A673 (cell line): ENCODE measurements around the gene SCN4B. TPM values are rescaled to one million over a fixed set of nuclear protein-coding genes. Genes with fewer than 3 reads are reported as not detected.

Experiments
- BruUV-seq: library from RNA; stranded (reverse); fragments of 400-500 nt; replicated peaks from 2 replicates; lab custom pipeline; 2021; lab: Mats Ljungman, UMichigan
- CTCF ChIA-PET: fragments of 300-600 bp; sonication (Branson Sonifier 250); formaldehyde crosslinking; loops from one replicate; lab custom pipeline; 2022; ENCODE audit warnings: antibody characterized with exemption; lab: Charles Lee
- POLR2A ChIA-PET: fragments of 300-600 bp; sonication (Branson Sonifier 250); formaldehyde crosslinking; loops from one replicate; lab custom pipeline; 2022; ENCODE audit warnings: antibody characterized with exemption; ENCODE audit not compliant: low non-redundant PET; lab: Charles Lee
- DNase-seq: peaks from one replicate; pipeline ENCODE4 v3.0.0-alpha.2; 2015; ENCODE audit warnings: low spot score
- H3K27ac ChIP-seq: fragments of 200-600 bp; sonication (generic); 2 replicates; pipeline ENCODE4 v1.5.1; 2016; ENCODE audit warnings: mixed run types, low read depth, mild to moderate bottlenecking, mixed read lengths, antibody characterized with exemption, low read length; ENCODE audit not compliant: poor library complexity, severe bottlenecking
- H3K27me3 ChIP-seq: fragments of 200-600 bp; sonication (generic); replicated peaks from 2 replicates; pipeline ENCODE4 v1.6.1; 2017; ENCODE audit warnings: mixed run types, low read depth, mild to moderate bottlenecking, mixed read lengths, antibody characterized with exemption, low read length; ENCODE audit not compliant: insufficient read depth, poor library complexity
- H3K36me3 ChIP-seq: fragments of 200-600 bp; sonication (generic); 2 replicates; pipeline ENCODE4 v1.6.1; 2016; ENCODE audit warnings: mixed run types, mild to moderate bottlenecking, mixed read lengths, antibody characterized with exemption, low read length; ENCODE audit not compliant: insufficient read depth, poor library complexity, severe bottlenecking
- H3K4me1 ChIP-seq: fragments of 200-600 bp; sonication (generic); 2 replicates; pipeline ENCODE4 v1.6.1; 2017; ENCODE audit warnings: mixed run types, mild to moderate bottlenecking, mixed read lengths, antibody characterized with exemption, low read length; ENCODE audit not compliant: insufficient read depth, poor library complexity, severe bottlenecking
- H3K4me3 ChIP-seq: fragments of 200-600 bp; sonication (generic); 2 replicates; pipeline ENCODE4 v1.5.1; 2016; ENCODE audit warnings: low read depth, mixed run types, mild to moderate bottlenecking, mixed read lengths, low read length; ENCODE audit not compliant: poor library complexity, severe bottlenecking
- H3K9me3 ChIP-seq: fragments of 200-600 bp; sonication (generic); 2 replicates; pipeline ENCODE4 v1.6.1; 2016; ENCODE audit warnings: mixed run types, low read depth, mild to moderate bottlenecking, mixed read lengths, antibody characterized with exemption, low read length; ENCODE audit not compliant: poor library complexity, severe bottlenecking
- EZH2 ChIP-seq: fragments of 200-600 bp; sonication (generic); IDR thresholded peaks from 2 replicates; pipeline ENCODE4 v1.6.1; 2017; ENCODE audit warnings: borderline replicate concordance, low read depth, mild to moderate bottlenecking, mixed read lengths, antibody characterized with exemption, low read length; ENCODE audit not compliant: poor library complexity, severe bottlenecking
- intact Hi-C: fragments of 100-400 bp; cut with micrococcal nuclease; formaldehyde crosslinking; loops from one replicate; pipeline ENCODE4 v1.10.0; 2022; ENCODE audit not compliant: unreplicated experiment
- total RNA-seq: library from RNA; stranded (reverse); gene quantifications from 2 replicates; pipeline ENCODE4 v1.2.3, GENCODE V29; 2021
- TF ChIP-seq, protein P1 (sequence below): fragments of 300-800, 200-600 bp; sonication (generic); conservative IDR thresholded peaks from 2 replicates; pipeline ENCODE4 v1.5.1; 2017; ENCODE audit warnings: low read depth, mild to moderate bottlenecking, antibody characterized with exemption, low read length, moderate library complexity, mixed read lengths

SCN4B gene
- total RNA-seq, 1 experiment from 2014 or later, result 1.8 TPM

DNA sequence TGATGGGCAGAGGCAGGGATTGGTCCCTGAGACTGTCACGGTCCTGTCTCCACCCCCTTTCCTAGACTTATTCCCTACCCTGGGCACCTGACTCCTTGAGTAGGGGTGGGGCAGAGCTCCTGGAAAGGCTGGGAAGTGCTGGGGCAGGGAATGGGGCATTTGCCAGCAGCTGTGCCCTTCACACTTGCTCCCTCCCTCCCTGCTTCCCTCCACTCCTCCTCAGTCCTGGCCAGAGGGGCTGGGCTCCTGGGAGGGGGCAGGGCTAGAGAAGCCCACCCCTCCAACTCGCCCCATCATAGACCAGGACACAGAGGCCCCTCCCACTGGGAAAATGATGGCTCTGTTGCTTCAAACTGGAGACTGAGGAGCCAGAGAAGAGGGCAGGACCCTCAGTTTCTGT is 12.3 kb upstream of the SCN4B start:
- ChIA-PET CTCF (no interaction called here), POLR2A (interaction anchor here (0.5 kb wide), 1 partner anchor 465 kb away, joined by 5 read pairs; no protein-coding TSS in a partner anchor)
- Histone ChIP-seq H3K36me3 (no peaks in the 10 kb centered on the region), H3K4me1 (no peaks in the 10 kb centered on the region), H3K27ac (no peak overlapping the region), H3K9me3 (no peaks in the 10 kb centered on the region), H3K27me3 (peaks cover 3% of the 10 kb centered on the region), H3K4me3 (no peak overlapping the region)
- TF ChIP-seq EZH2, result no peak
- TF ChIP-seq, protein P1, sequence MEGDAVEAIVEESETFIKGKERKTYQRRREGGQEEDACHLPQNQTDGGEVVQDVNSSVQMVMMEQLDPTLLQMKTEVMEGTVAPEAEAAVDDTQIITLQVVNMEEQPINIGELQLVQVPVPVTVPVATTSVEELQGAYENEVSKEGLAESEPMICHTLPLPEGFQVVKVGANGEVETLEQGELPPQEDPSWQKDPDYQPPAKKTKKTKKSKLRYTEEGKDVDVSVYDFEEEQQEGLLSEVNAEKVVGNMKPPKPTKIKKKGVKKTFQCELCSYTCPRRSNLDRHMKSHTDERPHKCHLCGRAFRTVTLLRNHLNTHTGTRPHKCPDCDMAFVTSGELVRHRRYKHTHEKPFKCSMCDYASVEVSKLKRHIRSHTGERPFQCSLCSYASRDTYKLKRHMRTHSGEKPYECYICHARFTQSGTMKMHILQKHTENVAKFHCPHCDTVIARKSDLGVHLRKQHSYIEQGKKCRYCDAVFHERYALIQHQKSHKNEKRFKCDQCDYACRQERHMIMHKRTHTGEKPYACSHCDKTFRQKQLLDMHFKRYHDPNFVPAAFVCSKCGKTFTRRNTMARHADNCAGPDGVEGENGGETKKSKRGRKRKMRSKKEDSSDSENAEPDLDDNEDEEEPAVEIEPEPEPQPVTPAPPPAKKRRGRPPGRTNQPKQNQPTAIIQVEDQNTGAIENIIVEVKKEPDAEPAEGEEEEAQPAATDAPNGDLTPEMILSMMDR, result no peak
- intact Hi-C loops, result no loop called here
- no peak for DNase-seq
- BruUV-seq, result no TSS peak

DNA sequence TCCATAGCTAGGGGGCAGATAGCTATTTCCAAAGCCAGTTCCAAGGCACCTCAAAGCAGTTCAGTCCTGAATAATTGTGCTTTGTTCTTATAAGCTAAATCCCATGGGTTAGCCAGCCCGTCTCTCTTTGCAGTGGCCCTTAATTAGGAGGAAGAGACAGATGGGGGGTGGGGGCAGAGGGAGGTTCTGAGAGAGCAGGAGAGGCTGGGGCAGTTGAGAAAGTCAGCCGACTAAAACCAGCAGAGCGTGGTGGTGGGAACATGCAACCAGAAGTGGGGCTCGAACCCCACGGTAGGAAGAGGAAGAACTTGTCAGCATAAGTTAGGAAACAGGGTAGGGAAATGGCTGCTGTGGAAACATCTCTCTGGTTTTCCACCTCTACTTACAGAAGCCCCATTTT is 10.9 kb upstream of the SCN4B start:
- no peak for TF ChIP-seq EZH2
- Histone ChIP-seq H3K9me3 (no peaks in the 10 kb centered on the region), H3K27ac (no peak overlapping the region), H3K4me3 (no peak overlapping the region), H3K27me3 (peaks cover 13% of the 10 kb centered on the region), H3K36me3 (no peaks in the 10 kb centered on the region), H3K4me1 (no peaks in the 10 kb centered on the region)
- POLR2A ChIA-PET, result interaction anchor here (0.6 to 0.7 kb wide), 2 partner anchors 24 to 93 kb away, joined by 4 to 20 read pairs; no protein-coding TSS in a partner anchor
- no peak for DNase-seq
- CTCF ChIA-PET, result interaction anchor here (0.7 kb wide), 1 partner anchor 24 kb away, joined by 6 read pairs; no protein-coding TSS in a partner anchor
- intact Hi-C loops, result no loop called here
- BruUV-seq, result no TSS peak

DNA sequence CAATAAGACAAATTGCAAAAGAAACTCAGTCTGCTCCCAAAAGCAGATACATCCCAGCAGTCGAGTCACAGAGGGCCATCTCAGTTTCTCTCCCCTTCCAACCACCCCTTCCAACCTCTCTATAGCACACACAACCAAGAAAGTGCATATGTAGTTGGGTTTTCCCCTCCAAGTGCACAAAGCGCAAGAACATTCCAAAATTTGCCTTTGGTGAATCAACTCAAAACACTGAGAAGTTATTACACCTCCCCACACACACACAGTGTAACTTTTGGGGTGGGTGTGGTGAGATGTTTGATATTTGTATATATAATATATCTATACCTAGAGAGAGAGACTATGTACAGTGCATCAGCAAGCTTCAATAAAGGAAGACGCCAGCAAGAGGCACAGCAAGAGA is 10.2 kb upstream of the SCN4B start:
- no TSS peak for BruUV-seq
- H3K4me3 ChIP-seq, result no peak overlapping the region
- no peaks in the 10 kb centered on the region for H3K9me3 ChIP-seq
- H3K36me3 ChIP-seq, result no peaks in the 10 kb centered on the region
- POLR2A ChIA-PET, result no interaction called here
- H3K4me1 ChIP-seq, result no peaks in the 10 kb centered on the region
- CTCF ChIA-PET, result interaction anchor here (0.7 kb wide), 1 partner anchor 23 kb away, joined by 6 read pairs; no protein-coding TSS in a partner anchor
- DNase-seq, result no peak
- no peak for TF ChIP-seq EZH2
- TF ChIP-seq, protein P1, result no peak
- H3K27ac ChIP-seq, result no peak overlapping the region
- intact Hi-C loops, result no loop called here
- peaks cover 18% of the 10 kb centered on the region for H3K27me3 ChIP-seq

DNA sequence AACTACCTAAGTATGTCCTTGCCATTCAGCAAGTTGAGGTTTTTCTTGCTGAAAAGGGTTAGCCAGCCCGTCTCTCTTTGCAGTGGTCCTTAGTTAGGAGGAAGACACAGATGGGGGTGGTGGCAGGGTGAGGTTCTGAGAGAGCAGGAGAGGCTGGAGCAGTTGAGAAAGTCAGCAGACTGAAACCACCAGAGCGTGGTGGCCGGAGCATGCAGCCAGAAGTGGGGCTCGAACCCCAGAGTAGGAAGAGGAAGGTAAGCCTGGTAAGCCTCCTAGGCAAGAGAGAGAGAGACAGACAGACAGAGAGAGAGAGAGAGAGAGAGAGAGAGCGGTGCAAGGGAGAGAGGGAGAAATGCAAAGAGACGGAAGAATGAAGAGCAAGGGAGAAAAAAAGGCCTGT is 9.2 kb upstream of the SCN4B start:
- H3K36me3 ChIP-seq, result no peaks in the 10 kb centered on the region
- no peak for DNase-seq
- H3K4me3 ChIP-seq, result no peak overlapping the region
- intact Hi-C loops, result no loop called here
- no peak for TF ChIP-seq EZH2
- TF ChIP-seq, protein P1, result no peak
- ChIA-PET POLR2A (no interaction called here), CTCF (no interaction called here)
- no peaks in the 10 kb centered on the region for H3K9me3 ChIP-seq
- H3K4me1 ChIP-seq, result no peaks in the 10 kb centered on the region
- H3K27ac ChIP-seq, result no peak overlapping the region
- H3K27me3 ChIP-seq, result peaks cover 29% of the 10 kb centered on the region
- BruUV-seq, result no TSS peak
